ENCODE results near the gene ADAR.

DNA sequence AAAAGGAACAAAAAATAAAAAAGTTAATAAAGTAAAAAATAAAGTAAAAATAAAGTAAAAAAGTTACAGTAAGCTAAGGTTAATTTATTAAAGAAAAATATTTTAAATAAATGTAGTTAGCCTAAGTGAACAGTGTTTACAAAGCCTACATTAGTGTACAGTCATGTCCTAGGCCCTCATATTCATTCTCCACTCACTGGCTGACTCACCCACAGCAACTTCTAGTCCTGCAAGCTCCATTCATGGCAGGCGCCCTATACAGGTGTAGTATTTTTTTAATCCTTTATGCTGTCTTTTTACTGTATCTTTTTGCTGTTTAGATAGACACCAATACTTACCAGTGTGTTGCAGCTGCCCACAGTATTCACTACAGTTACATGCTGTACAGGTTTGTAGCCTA lies 12.4 kb downstream of the ADAR start:
- TF ChIP-seq, protein P1, sequence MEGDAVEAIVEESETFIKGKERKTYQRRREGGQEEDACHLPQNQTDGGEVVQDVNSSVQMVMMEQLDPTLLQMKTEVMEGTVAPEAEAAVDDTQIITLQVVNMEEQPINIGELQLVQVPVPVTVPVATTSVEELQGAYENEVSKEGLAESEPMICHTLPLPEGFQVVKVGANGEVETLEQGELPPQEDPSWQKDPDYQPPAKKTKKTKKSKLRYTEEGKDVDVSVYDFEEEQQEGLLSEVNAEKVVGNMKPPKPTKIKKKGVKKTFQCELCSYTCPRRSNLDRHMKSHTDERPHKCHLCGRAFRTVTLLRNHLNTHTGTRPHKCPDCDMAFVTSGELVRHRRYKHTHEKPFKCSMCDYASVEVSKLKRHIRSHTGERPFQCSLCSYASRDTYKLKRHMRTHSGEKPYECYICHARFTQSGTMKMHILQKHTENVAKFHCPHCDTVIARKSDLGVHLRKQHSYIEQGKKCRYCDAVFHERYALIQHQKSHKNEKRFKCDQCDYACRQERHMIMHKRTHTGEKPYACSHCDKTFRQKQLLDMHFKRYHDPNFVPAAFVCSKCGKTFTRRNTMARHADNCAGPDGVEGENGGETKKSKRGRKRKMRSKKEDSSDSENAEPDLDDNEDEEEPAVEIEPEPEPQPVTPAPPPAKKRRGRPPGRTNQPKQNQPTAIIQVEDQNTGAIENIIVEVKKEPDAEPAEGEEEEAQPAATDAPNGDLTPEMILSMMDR (conservative IDR thresholded peaks at IDR 0.05; ENCODE audit: low read depth in 2 of 2) = no peak
- no peak for TF ChIP-seq EZH2 (IDR thresholded peaks at IDR 0.05; ENCODE audit: low read depth, unreplicated experiment)
- TF ChIP-seq EZH2phosphoT487 (IDR thresholded peaks at IDR 0.05; ENCODE audit: unreplicated experiment) = no peak
- no peak for TF ChIP-seq POLR2AphosphoS5 (IDR thresholded peaks at IDR 0.05; ENCODE audit: low read depth)
- TF ChIP-seq ZNF331 (CRISPR knock-in tag; IDR thresholded peaks at IDR 0.05; ENCODE audit: low read depth) = no peak
- no peak for TF ChIP-seq CREB1 (CRISPR knock-in tag; IDR thresholded peaks at IDR 0.05; ENCODE audit: low read depth)
- TF ChIP-seq, protein P2, sequence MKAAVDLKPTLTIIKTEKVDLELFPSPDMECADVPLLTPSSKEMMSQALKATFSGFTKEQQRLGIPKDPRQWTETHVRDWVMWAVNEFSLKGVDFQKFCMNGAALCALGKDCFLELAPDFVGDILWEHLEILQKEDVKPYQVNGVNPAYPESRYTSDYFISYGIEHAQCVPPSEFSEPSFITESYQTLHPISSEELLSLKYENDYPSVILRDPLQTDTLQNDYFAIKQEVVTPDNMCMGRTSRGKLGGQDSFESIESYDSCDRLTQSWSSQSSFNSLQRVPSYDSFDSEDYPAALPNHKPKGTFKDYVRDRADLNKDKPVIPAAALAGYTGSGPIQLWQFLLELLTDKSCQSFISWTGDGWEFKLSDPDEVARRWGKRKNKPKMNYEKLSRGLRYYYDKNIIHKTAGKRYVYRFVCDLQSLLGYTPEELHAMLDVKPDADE (IDR thresholded peaks at IDR 0.05) = no peak
- no peak for TF ChIP-seq NANOG (IDR thresholded peaks at IDR 0.05; ENCODE audit: borderline replicate concordance)
- no peak for TF ChIP-seq JUNB (IDR thresholded peaks at IDR 0.05; ENCODE audit: unreplicated experiment)
- TF ChIP-seq, protein P3, sequence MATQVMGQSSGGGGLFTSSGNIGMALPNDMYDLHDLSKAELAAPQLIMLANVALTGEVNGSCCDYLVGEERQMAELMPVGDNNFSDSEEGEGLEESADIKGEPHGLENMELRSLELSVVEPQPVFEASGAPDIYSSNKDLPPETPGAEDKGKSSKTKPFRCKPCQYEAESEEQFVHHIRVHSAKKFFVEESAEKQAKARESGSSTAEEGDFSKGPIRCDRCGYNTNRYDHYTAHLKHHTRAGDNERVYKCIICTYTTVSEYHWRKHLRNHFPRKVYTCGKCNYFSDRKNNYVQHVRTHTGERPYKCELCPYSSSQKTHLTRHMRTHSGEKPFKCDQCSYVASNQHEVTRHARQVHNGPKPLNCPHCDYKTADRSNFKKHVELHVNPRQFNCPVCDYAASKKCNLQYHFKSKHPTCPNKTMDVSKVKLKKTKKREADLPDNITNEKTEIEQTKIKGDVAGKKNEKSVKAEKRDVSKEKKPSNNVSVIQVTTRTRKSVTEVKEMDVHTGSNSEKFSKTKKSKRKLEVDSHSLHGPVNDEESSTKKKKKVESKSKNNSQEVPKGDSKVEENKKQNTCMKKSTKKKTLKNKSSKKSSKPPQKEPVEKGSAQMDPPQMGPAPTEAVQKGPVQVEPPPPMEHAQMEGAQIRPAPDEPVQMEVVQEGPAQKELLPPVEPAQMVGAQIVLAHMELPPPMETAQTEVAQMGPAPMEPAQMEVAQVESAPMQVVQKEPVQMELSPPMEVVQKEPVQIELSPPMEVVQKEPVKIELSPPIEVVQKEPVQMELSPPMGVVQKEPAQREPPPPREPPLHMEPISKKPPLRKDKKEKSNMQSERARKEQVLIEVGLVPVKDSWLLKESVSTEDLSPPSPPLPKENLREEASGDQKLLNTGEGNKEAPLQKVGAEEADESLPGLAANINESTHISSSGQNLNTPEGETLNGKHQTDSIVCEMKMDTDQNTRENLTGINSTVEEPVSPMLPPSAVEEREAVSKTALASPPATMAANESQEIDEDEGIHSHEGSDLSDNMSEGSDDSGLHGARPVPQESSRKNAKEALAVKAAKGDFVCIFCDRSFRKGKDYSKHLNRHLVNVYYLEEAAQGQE (IDR thresholded peaks at IDR 0.05; ENCODE audit: unreplicated experiment) = no peak

Measured in GM23338 (cell line).